HepG2 (cell line): ENCODE measurements around the gene VEGFA. TPM values are rescaled to one million over a fixed set of nuclear protein-coding genes. Genes with fewer than 3 reads are reported as not detected.

ENCODE experiments used
- BCL3 ChIP-seq: sonication (generic); formaldehyde crosslinking; IDR thresholded peaks from 2 replicates; pipeline ENCODE4 v1.5.1; 2020; ENCODE audit warnings: mild to moderate bottlenecking, missing genetic modification reagents, moderate library complexity
- CC2D1A ChIP-seq: sonication (generic); formaldehyde crosslinking; IDR thresholded peaks from 2 replicates; pipeline ENCODE4 v1.8.1; 2023; ENCODE audit warnings: mild to moderate bottlenecking, missing genetic modification reagents
- E2F1 ChIP-seq: sonication (generic); formaldehyde crosslinking; IDR thresholded peaks from 2 replicates; pipeline ENCODE4 v1.5.0; 2020; ENCODE audit warnings: missing genetic modification reagents
- E2F5 ChIP-seq: sonication (generic); formaldehyde crosslinking; conservative IDR thresholded peaks from 2 replicates; pipeline ENCODE4 v1.4.0; 2020; ENCODE audit warnings: missing genetic modification reagents
- EHMT2 ChIP-seq: fragments of 200-600 bp; sonication (generic); IDR thresholded peaks from 2 replicates; pipeline ENCODE4 v1.7.0; 2017; ENCODE audit warnings: antibody characterized with exemption, low read depth, low read length, borderline replicate concordance
- HDAC6 ChIP-seq: fragments of 200-600 bp; sonication (generic); IDR thresholded peaks from 2 replicates; pipeline ENCODE4 v1.7.0; 2017; ENCODE audit warnings: mild to moderate bottlenecking, antibody characterized with exemption, low read length, low read depth
- HNF4G ChIP-seq, 2 experiments: sonication (generic) in 1 of 2; formaldehyde crosslinking in 1 of 2; IDR thresholded peaks; 2 replicates each; pipeline versions ENCODE4 v1.4.0 to v1.6.1; 2011 to 2020; ENCODE audit warnings: borderline replicate concordance in 2 of 2, low read depth in 2 of 2, mild to moderate bottlenecking in 2 of 2, low read length in 1 of 2, missing genetic modification reagents in 1 of 2, moderate library complexity in 1 of 2
- POGZ ChIP-seq: sonication (generic); formaldehyde crosslinking; IDR thresholded peaks from 2 replicates; pipeline ENCODE4 v1.4.0; 2020; ENCODE audit warnings: mild to moderate bottlenecking, missing genetic modification reagents
- RBAK ChIP-seq: sonication (generic); formaldehyde crosslinking; IDR thresholded peaks from 2 replicates; pipeline ENCODE4 v1.5.1; 2020; ENCODE audit warnings: mild to moderate bottlenecking, missing genetic modification reagents
- RXRB ChIP-seq: IDR thresholded peaks from 2 replicates; pipeline ENCODE4 v1.6.1; 2016; ENCODE audit warnings: borderline replicate concordance, missing genetic modification reagents, missing compliant biosample characterization
- TFDP1 ChIP-seq: IDR thresholded peaks from 2 replicates; pipeline ENCODE4 v1.6.1; 2016; ENCODE audit warnings: missing compliant biosample characterization, missing genetic modification reagents, borderline replicate concordance
- TGIF2 ChIP-seq: IDR thresholded peaks from 2 replicates; pipeline ENCODE4 v1.6.1; 2016; ENCODE audit warnings: control low read depth, missing compliant biosample characterization
- ZNF333 ChIP-seq: sonication (generic); formaldehyde crosslinking; IDR thresholded peaks from 2 replicates; pipeline ENCODE4 v1.4.0; 2020; ENCODE audit warnings: mild to moderate bottlenecking, missing genetic modification reagents, borderline replicate concordance
- ZNF33B ChIP-seq: sonication (generic); formaldehyde crosslinking; IDR thresholded peaks from 2 replicates; pipeline ENCODE4 v1.5.1; 2020; ENCODE audit warnings: mild to moderate bottlenecking, missing genetic modification reagents
- ZNF34 ChIP-seq: sonication (generic); formaldehyde crosslinking; IDR thresholded peaks from 2 replicates; pipeline ENCODE4 v1.4.0; 2020; ENCODE audit warnings: mild to moderate bottlenecking, missing genetic modification reagents, borderline replicate concordance
- ZNF468 ChIP-seq: sonication (generic); formaldehyde crosslinking; IDR thresholded peaks from 2 replicates; pipeline ENCODE4 v1.8.0; 2022; ENCODE audit warnings: mild to moderate bottlenecking, moderate library complexity, missing genetic modification reagents
- ZUFSP ChIP-seq: sonication (generic); formaldehyde crosslinking; IDR thresholded peaks from 2 replicates; pipeline ENCODE4 v1.9.0; 2021; ENCODE audit warnings: missing genetic modification reagents, mild to moderate bottlenecking, borderline replicate concordance
- ZXDC ChIP-seq: sonication (generic); formaldehyde crosslinking; IDR thresholded peaks from 2 replicates; pipeline ENCODE4 v1.5.0; 2020; ENCODE audit warnings: mild to moderate bottlenecking, missing genetic modification reagents
- polyA plus RNA-seq, 8 experiments: library from polyadenylated mRNA; depleted of rRNA in 3 of 8; stranded (reverse) in 7 of 8; unstranded in 1 of 8; fragments of >200 nt; fragmentation: Illumina TruSeq in 4 of 8; extraction: Trizol in 4 of 8; gene quantifications; 2 replicates each; pipeline versions ENCODE4 v1.2.1 to v1.2.3, GENCODE V29; 2011 to 2016; ENCODE audit warnings: low read depth in 4 of 8, missing spikeins in 1 of 8, mixed read lengths in 1 of 8; ENCODE audit not compliant: insufficient read depth in 1 of 8
- total RNA-seq, 5 experiments: library from RNA; depleted of rRNA; stranded (reverse); fragments of >200 nt; fragmentation: Illumina TruSeq; extraction: Trizol; gene quantifications; 2 replicates each; pipeline ENCODE4 v1.2.3, GENCODE V29; 2016; ENCODE audit warnings: low read depth in 1 of 5

VEGFA gene
- total and polyA plus RNA-seq, 2 of the 13 experiments (the other 11 are each of a cell fraction or from before 2014, with no cell fraction given) = 68.1 to 629 TPM

- TF ChIP-seq E2F1 (no peak), HNF4G (IDR thresholded peaks at IDR 0.05; ENCODE audit: borderline replicate concordance, low read depth, low read length) (no peak; the same call in 1 of the 2 replicates), HNF4G (CRISPR knock-in tag; IDR thresholded peaks at IDR 0.05; ENCODE audit: borderline replicate concordance, low read depth) (peak; percentile 81), ZNF33B (CRISPR knock-in tag) (no peak), ZNF333 (CRISPR knock-in tag) (0 out of 2 replicates have a peak, but pooled peaks have one; percentile 32), E2F5 (CRISPR knock-in tag) (no peak; the same call in 1 of the 2 replicates), ZXDC (CRISPR knock-in tag) (no peak), TFDP1 (CRISPR knock-in tag) (peak; percentile 64; the same call in 1 of the 2 replicates), ZUFSP (CRISPR knock-in tag) (no peak), RXRB (CRISPR knock-in tag) (peak; percentile 76; the same call in 1 of the 2 replicates), BCL3 (CRISPR knock-in tag) (0 out of 2 replicates have a peak, but pooled peaks have one; percentile 75), CC2D1A (CRISPR knock-in tag) (no peak), ZNF34 (CRISPR knock-in tag) (no peak), TGIF2 (CRISPR knock-in tag) (peak; percentile 23; the same call in 1 of the 2 replicates), RBAK (CRISPR knock-in tag) (no peak), ZNF468 (CRISPR knock-in tag) (no peak), EHMT2 (no peak), POGZ (CRISPR knock-in tag) (no peak), HDAC6 (no peak)
These were observed 44.9 kb upstream of the VEGFA start (continued) for GRCh38 chr6:43724914-43725642.
